GM12872 (cell line): Measurements from ENCODE around the gene ZNF155.

Experiments
- CTCF ChIP-seq: IDR thresholded peaks from 3 replicates; pipeline ENCODE4 v1.5.1; 2011; ENCODE audit warnings: low read depth, mild to moderate bottlenecking, low read length, moderate library complexity; ENCODE audit not compliant: insufficient read depth

Gene ZNF155

GRCh38 chr19:43983912-43984686 lies at the start of gene ZNF155:
Gene ZNF155, plus strand, starts transcription at chr19:43984188. Its CDS starts 4,356 bp downstream, at chr19:43988544.
- no peak for TF ChIP-seq CTCF

- TF ChIP-seq CTCF: no peak
Observed at GRCh38 chr19:43934985-43935708, 48.8 kb upstream of the ZNF155 start, which contains the start of gene ZNF45. Gene ZNF45, minus strand, starts transcription at chr19:43935282. Its CDS starts 13,097 bp downstream, at chr19:43922185.

GRCh38 chr19:43936188-43936587 lies 47.8 kb upstream of the ZNF155 start:
- no peak for TF ChIP-seq CTCF

- no peak for TF ChIP-seq CTCF
Observed at GRCh38 chr19:43939557-43940260, 44.3 kb upstream of the ZNF155 start.

- TF ChIP-seq CTCF: no peak
Observed at GRCh38 chr19:43940719-43941118, 43.3 kb upstream of the ZNF155 start.

GRCh38 chr19:43941209-43941608 lies 42.8 kb upstream of the ZNF155 start:
- TF ChIP-seq CTCF: no peak

- TF ChIP-seq CTCF: peak; percentile 47
Observed at GRCh38 chr19:43950834-43951645, 32.9 kb upstream of the ZNF155 start, which contains the start of gene ZNF221. Gene ZNF221, plus strand, starts transcription at chr19:43951228. Its CDS starts 11,499 bp downstream, at chr19:43962727.
